Activated T-cell treated with anti-CD3 and anti-CD28 coated beads, Interleukin-2, amount 50 U/mL, for 1 hour (primary cell): ENCODE data around the gene MAPT.
"Not testable (repeated sequence)": the region's sequence is repeated elsewhere in the genome, so short reads cannot be mapped to it uniquely, and the experiment has no call there.

ENCODE experiments used
- DNase-seq: peaks from one replicate; pipeline ENCODE4 v3.0.0-alpha.2; 2020

MAPT gene

DNA sequence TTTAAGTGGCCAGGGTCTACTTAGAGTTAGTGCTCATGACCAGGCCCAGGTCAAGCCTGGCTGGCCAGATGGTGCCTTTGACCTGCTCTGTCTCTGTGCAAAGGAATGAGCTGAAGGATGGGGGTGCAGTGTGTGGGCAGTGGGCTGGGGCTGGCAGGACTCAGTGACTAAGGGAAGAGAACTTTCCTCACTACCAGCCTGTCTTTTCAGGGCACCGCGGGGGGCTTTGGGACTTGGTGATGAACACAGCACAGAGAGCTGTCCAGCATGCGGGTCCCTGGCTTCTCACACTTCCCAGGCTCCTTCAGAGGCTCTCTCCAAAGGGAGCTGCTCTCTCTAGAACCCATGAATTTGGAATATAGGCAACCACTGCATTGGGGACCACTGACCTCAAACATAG, 61.7 kb downstream of the MAPT start:
- no peak for DNase-seq

DNA sequence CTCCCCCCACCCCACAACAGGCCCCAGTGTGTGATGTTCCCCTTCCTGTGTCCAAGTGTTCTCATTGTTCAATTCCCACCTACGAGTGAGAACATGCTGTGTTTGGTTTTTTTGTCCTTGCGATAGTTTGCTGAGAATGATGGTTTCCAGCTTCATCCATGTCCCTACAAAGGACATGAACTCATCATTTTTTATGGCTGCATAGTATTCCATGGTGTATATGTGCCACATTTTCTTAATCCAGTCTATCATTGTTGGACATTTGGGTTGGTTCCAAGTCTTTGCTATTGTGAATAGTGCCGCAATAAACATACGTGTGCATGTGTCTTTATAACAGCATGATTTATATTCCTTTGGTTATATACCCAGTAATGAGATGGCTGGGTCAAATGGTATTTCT, 62.4 kb downstream of the MAPT start:
- DNase-seq: not testable (repeated sequence)

DNA sequence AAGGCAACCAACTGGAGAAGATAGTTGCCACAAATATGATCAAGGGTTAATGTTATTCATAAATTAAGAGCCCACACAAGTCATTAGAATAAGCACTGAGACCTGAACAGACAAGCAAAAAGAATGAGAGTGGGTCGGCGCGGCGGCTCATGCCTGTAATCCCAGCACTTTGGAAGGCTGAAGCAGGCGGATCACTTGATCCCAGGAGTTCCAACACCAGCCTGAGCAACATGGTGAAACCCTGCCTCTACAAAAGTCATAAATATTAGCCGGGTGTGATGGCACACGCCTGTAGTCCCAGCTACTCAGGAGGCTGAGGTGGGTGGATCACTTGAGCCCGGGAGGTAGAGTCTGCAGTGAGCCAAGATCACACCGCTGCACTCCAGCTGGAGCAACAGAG, 64.0 kb downstream of the MAPT start:
- no peak for DNase-seq

DNA sequence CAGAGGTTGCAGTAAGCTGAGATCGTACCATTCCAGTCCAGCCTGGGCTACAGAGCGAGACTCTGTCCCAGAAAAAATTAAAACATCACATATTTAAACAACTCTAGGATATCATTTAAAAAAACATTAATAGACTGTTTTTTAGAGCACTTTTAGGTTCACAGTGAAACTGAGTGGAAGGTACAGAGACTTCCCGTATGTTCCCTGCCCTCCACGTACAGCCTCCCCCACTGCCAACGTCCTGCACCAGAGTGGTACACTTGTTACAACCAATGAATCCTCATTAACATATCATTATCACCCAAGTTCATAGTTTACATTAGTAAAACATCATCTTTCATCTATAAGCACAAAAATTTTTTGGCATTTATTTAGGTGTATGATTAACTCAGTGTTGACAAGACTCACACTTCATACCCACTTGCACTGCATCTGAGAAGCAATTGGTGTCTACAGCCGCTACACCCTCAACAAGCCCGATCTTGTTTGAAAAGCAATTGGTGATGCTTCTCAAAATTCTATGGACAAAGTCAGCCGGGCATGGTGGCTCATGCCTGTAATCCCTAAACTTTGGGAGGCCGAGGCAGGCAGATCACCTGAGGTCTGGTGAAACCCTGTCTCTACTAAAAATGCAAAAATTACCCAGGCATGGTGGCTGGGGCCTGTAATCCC, 64.8 kb downstream of the MAPT start:
- no peak for DNase-seq

DNA sequence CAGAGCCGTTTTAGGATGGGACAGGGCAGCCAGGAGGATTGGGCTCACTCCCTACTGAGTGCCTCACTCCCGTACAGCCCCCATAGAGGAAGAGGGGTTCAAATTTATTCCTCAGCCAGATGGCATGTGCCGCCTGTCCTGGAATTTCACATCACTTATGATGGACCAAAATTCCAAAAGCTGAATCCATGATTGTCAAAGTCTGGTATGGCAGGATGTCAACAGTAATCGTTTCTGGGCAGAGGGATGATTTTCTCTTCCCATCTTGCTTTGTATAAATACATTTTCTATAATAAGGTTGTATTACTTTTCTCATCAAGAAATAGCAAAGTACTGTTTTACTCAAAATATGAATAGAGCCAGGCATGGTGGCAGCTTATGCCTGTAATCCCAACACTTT, 66.0 kb downstream of the MAPT start:
- DNase-seq: no peak

DNA sequence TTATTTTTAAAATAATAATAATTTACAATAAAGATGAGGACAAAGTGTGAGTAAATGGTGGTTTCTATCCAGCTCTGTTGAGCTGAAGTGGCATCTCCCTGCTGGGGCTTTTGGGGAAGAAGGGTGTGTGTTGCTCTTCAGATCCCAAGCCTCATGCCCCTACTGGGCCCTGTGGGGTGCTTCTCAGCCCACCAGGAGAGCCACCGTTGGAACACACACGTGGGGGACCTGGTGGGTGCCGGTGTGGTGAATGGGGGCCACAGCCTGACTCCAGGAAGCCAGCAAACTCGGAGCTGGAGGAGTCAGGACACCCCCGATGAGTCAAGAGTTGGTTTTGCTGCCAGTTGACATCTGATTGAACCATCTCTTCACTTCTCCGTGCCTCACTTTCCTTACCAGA, 66.9 kb downstream of the MAPT start:
- DNase-seq: no peak

DNA sequence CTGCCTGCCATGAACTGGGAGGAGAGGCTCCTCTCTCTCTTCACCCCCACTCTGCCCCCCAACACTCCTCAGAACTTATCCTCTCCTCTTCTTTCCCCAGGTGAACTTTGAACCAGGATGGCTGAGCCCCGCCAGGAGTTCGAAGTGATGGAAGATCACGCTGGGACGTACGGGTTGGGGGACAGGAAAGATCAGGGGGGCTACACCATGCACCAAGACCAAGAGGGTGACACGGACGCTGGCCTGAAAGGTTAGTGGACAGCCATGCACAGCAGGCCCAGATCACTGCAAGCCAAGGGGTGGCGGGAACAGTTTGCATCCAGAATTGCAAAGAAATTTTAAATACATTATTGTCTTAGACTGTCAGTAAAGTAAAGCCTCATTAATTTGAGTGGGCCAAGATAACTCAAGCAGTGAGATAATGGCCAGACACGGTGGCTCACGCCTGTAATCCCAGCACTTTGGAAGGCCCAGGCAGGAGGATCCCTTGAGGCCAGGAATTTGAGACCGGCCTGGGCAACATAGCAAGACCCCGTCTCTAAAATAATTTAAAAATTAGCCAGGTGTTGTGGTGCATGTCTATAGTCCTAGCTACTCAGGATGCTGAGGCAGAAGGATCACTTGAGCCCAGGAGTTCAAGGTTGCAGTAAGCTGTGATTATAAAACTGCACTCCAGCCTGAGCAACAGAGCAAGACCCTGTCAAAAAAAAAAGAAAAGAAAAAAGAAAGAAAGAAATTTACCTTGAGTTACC, 68.0 kb downstream of the MAPT start:
- DNase-seq: no peak

DNA sequence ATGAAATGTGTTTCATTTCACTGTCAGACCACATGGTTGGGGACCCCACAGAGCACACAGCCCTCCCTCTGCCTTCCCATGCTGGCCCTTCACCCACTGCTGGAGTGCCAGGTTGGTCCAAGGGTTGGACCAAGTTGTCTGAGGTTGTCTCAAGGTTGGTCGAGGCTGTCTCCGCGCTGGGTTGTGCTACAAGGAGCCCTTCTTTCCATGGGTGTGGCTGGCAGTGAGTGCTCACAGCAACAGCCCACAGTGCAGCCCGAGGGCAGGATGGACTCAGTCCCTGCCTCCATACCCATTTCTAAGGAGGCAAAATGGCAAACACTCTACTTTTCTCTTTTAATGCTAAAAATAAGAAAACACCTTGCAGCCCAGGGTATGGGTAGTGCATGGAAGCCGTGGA, 68.9 kb downstream of the MAPT start:
- no peak for DNase-seq

DNA sequence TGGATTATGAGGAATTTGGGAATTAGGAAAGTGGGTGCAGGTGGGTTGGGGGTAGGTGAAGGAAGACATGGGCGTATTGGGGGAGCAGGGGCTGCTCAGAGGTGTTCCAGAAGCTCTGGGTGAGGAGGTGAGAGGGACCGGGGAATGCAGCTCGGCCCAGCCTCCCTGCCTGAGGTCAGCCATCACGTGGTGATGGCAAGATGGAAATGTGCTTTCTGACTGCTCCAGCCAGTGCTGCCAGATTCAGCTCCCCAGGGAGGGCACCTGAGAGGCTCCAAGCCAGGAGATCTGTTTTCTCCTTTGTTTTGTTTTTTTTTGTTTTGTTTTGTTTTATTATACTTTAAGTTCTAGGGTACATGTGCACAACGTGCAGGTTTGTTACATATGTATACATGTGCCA, 69.5 kb downstream of the MAPT start:
- DNase-seq: no peak

DNA sequence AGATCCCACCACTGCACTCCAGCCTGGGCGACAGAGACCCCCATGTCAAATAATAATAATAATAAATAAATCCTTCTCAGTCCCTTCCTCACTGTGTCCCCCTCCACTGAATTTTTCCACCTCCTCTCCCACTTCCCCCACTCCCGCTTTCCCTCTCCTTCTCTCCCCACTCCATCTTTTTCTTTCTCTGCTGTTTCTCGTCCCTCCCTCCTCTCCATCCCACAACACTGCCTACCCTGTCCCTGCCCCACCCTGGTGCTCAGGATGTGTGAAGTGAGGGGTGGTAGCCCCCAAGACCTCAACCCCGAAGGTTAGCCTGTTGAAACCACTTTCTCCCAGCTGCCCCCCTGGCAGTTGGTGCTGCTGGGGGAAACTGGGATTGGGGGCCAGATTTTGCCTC, 70.3 kb downstream of the MAPT start:
- DNase-seq: no peak

DNA sequence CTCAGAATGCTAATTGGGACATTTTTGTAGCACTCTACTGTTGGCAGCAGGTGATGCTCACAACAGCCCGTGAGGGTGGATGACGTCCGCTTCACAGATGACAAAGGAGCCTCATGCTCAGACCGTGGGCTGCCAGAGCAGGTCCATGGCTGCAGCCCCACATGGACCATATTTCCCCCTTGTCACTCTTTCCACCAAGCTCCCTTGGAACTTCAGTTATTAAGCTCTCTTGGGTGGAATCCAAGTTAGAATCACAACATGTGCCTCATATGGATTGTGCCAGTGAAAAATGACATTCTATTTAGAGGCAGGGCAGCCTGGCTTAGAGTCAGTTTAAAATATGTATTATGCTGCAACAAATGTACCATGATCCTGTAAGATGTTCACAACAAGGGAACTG, 71.5 kb downstream of the MAPT start:
- no peak for DNase-seq

DNA sequence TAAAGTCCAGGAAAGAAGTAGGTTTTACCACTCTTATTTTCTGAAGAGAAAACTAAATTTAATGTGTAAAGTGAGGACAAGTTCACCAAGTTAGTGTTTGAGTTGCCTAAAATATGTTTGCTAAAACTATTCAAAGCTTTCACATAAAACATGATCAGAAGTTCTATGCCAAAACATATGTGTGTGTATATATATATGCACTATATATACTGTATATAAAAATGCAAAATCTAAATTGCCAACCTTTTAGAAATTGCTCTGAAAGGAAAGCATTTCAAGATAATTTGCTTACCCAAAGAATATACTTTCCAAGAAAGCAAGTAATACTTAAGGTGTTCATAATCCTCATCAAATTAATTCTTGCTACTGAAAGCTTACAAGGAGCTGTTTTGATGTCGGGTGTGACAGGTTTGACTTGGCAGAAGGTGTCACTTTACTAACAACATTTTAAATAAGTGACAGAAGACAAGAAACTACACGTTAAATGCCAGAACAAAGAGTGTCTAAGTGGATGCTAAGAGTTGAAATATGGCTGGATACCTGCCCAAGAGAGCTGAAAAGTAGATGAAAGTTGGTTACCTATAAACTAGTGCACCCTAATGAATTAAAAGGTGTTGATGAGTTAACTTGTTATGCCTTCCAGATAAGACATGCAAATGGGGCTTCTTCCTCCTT, 72.4 kb downstream of the MAPT start:
- no peak for DNase-seq

DNA sequence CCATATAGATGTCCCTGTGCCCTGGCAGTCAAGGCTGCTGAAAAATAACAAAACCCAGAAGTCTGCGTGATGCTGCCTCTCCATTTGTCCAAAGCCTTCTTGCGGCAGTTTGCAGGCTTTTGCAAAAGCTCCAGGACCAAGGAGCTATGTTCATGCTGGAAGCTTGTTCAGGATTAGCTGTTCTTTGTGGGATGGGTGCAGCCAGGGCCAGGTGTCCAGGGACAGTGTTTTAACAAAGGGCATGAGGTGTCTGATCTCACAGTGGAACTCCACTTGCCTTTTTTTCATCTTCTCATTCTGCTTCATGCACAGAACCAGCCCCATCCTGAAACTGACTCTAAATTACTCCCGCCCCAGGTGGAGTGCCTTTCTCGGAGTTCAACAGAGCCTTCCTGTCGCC, 73.0 kb downstream of the MAPT start:
- no peak for DNase-seq

DNA sequence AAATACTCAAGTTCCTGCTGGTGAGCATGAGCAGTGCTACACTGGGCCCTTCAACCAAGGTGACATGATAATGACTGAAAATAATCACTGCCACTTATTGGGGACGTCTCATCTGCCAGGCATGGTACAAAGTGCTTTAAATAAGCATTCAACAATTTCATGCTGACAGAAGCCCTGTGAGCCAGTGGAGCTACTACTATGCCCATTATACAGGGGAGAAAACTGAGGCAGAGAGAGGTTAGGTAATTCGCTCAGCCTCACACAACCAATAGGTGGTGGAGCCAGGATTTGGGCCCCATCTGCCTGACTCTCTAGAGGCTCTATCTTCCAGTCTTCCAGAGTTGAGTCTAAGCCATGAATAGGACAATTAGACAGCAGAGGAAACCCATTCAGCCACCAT, 74.4 kb downstream of the MAPT start:
- DNase-seq: no peak

DNA sequence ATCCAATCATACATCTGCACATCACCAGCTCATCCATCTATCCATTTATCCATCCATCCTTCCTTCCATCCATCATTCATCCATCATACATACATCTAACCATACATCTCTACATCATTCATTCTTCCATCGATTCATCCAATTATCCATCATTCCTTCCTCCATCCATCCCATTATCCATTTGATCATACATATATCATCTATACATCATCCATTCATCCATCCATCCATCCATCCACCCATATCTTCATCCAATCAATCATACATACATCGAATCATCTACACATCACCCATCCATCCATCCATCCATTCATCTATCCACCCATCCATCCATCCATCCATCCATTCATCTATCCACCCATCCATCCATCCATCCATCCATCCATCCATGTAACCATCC, 75.4 kb downstream of the MAPT start:
- DNase-seq: no peak

DNA sequence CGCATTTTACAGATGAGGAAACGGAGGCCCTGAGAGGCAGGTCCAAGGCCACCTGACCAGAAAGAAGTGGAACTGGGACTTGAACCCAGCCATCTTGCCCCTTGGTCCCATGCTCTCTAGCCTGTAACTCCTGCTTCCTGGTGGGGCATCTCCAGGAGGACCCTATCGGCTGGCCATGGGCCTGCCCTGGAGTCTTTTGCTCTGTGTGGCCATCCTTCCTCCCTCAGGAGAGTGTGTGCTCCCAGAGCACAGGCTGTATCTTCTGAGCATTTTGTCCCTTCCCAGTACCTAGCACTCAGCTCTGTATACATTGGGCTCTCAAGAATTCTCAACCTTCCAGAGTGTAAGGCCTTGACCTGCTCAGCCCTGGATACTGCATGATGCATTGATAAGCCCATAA, 76.3 kb downstream of the MAPT start:
- DNase-seq: no peak

DNA sequence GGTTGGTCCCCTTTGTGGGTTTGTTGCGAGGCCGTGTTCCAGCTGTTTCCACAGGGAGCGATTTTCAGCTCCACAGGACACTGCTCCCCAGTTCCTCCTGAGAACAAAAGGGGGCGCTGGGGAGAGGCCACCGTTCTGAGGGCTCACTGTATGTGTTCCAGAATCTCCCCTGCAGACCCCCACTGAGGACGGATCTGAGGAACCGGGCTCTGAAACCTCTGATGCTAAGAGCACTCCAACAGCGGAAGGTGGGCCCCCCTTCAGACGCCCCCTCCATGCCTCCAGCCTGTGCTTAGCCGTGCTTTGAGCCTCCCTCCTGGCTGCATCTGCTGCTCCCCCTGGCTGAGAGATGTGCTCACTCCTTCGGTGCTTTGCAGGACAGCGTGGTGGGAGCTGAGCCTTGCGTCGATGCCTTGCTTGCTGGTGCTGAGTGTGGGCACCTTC, 77.4 kb downstream of the MAPT start:
- no peak for DNase-seq

DNA sequence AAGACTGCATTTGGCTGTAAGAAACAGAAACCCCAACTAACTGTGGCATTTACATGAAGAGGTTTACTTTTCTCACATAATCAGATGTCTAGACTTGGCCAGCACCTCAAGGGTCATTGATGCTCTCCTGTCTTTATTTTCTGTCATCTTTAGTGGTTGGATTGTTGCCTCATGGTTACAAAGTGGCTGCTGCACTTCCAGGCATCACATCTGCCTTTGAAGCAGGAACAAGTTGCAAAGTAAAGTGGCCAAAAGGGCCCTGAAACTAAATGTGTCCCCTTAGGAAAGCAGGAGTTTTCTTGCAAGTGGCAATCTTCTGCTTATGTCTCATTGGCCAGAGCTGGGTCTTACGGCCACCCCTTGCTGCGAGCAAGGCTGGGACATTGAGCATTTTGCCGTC, 78.2 kb downstream of the MAPT start:
- no peak for DNase-seq

DNA sequence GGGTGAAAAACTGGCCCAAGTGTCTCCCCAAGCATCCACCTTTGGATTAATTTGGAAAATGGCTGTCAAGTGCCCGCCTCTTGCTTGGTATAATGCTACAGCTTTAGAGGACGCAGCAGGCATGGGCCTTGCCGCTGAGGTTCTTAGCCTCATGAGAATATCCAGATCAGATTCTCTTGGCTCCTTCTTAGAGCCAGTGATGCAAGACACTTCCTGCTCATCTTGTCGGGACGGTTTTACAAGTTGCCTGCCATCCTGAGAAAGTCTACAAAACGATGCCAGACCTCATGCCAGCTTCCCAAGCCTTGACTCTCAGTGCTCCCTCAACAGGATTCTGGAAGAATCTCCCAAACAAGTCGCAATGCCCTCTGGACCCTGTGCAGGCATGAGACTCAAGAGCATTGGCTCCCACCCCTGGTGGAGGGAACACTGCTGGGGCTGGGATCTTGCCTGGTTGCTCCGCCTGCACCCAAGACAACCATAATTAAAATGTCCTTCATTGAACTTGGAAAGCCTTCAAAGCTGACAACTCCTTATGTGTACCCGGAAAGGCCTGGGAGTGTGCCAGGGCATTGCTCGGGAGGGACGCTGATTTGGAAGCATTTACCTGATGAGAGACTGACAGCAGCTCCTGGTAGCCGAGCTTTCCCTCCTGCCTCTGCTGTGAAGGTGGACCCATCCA, 78.9 kb downstream of the MAPT start:
- DNase-seq: no peak

DNA sequence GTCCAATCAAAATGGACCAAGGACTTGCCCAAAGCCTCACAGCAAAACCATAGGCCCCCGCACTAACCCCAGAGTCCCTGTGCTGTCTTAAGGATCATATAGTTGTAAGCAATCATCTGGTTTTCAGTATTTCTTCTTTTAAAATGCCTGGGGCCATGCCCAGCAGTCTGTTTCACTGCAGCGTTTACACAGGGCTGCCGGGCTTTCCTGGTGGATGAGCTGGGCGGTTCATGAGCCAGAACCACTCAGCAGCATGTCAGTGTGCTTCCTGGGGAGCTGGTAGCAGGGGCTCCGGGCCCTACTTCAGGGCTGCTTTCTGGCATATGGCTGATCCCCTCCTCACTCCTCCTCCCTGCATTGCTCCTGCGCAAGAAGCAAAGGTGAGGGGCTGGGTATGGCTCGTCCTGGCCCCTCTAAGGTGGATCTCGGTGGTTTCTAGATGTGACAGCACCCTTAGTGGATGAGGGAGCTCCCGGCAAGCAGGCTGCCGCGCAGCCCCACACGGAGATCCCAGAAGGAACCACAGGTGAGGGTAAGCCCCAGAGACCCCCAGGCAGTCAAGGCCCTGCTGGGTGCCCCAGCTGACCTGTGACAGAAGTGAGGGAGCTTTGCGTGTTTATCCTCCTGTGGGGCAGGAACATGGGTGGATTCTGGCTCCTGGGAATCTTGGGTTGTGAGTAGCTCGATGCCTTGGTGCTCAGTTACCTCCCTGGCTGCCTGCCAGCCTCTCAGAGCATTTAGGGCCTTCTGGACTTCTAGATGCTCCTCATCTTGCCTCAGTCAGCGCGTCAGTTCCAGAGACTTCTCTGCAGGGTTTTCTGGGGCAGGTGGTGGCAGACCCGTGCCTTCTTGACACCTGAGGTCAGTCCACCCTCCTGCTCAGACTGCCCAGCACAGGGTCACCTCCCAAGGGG, 79.8 kb downstream of the MAPT start:
- no peak for DNase-seq

DNA sequence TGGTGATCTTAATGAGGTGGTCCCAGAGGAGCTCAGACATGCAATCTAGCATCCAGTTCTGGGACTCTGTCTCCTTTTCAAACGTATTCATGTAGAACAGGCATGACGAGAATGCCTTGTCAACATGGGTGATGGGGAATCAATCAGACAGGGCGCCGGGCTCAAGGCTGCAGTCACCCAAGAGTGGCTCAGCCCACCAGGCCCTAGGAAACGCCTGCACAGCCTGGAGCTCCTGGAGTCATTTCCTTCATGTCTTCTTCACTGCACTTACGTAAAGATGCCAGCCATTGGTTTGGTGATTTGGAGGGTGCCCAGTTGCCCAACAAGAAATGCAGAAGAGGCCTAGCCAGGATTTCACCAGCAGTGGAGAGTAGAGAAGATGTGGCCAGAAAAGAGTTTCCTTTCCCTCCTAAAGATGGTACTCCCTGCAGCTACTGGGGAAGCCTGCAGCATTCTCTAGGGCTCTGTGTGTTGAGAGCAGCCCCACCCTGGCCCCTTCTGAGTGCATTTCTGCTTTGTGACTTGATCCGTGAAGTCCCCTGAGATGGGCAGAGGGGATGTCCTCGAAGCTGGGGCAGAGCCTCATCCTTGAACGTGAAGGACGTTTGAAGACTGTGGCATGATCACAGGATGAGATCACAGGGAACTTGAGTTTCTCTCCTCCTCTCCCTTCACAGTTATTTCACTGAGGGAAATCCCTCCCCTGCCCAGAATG, 80.7 kb downstream of the MAPT start:
- no peak for DNase-seq
